ENCODE measurements around the gene CFAP97.

CFAP97 gene

GRCh38 chr4:185139736-185140135, 64.1 kb downstream of the CFAP97 start:
- TF ChIP-seq, protein P1, sequence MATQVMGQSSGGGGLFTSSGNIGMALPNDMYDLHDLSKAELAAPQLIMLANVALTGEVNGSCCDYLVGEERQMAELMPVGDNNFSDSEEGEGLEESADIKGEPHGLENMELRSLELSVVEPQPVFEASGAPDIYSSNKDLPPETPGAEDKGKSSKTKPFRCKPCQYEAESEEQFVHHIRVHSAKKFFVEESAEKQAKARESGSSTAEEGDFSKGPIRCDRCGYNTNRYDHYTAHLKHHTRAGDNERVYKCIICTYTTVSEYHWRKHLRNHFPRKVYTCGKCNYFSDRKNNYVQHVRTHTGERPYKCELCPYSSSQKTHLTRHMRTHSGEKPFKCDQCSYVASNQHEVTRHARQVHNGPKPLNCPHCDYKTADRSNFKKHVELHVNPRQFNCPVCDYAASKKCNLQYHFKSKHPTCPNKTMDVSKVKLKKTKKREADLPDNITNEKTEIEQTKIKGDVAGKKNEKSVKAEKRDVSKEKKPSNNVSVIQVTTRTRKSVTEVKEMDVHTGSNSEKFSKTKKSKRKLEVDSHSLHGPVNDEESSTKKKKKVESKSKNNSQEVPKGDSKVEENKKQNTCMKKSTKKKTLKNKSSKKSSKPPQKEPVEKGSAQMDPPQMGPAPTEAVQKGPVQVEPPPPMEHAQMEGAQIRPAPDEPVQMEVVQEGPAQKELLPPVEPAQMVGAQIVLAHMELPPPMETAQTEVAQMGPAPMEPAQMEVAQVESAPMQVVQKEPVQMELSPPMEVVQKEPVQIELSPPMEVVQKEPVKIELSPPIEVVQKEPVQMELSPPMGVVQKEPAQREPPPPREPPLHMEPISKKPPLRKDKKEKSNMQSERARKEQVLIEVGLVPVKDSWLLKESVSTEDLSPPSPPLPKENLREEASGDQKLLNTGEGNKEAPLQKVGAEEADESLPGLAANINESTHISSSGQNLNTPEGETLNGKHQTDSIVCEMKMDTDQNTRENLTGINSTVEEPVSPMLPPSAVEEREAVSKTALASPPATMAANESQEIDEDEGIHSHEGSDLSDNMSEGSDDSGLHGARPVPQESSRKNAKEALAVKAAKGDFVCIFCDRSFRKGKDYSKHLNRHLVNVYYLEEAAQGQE (IDR thresholded peaks at IDR 0.05; ENCODE audit: insufficient read depth in 1 of 2, low read depth in 2 of 2, low read length in 2 of 2), result no peak
- TF ChIP-seq SIN3A (IDR thresholded peaks at IDR 0.05; ENCODE audit: borderline replicate concordance, insufficient read depth, low read length) (no peak), FOXP2 (optimal IDR thresholded peaks at IDR 0.05; ENCODE audit: borderline replicate concordance, extremely low read depth, extremely low read length, insufficient read depth) (no peak), POLR2AphosphoS5 (IDR thresholded peaks at IDR 0.05; ENCODE audit: low read depth, low read length) (no peak), TAF1 (IDR thresholded peaks at IDR 0.05; ENCODE audit: borderline replicate concordance, insufficient read depth, low read length) (no peak)

DNA sequence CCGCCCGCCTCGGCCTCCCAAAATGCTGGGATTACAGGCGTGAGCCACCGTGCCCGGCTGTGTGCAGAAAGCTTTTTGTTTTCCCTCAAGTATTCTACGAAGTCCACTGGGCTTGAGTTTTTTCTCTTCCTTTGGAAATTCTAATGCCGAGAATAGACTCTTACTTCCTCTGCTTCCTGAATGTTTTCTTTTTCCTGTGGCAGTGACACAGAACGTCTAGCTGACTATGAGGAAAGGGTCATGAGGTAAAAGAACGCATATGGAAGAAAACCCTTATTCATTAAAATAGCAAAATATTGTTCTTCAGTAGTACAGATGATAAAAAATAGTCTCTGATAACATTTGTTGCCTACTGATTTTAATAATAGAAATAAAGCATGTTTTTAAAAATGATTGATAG, 65.6 kb downstream of the CFAP97 start:
- TF ChIP-seq FOXP2 (optimal IDR thresholded peaks at IDR 0.05; ENCODE audit: borderline replicate concordance, extremely low read depth, extremely low read length, insufficient read depth), result no peak
- TF ChIP-seq SIN3A (IDR thresholded peaks at IDR 0.05; ENCODE audit: borderline replicate concordance, insufficient read depth, low read length), result no peak
- no peak for TF ChIP-seq POLR2AphosphoS5 (IDR thresholded peaks at IDR 0.05; ENCODE audit: low read depth, low read length)
- TF ChIP-seq, protein P1 (IDR thresholded peaks at IDR 0.05; ENCODE audit: insufficient read depth in 1 of 2, low read depth in 2 of 2, low read length in 2 of 2), result no peak
- no peak for TF ChIP-seq TAF1 (IDR thresholded peaks at IDR 0.05; ENCODE audit: borderline replicate concordance, insufficient read depth, low read length)

GRCh38 chr4:185137233-185137925, 66.4 kb downstream of the CFAP97 start:
- TF ChIP-seq FOXP2 (optimal IDR thresholded peaks at IDR 0.05; ENCODE audit: borderline replicate concordance, extremely low read depth, extremely low read length, insufficient read depth) (no peak), POLR2AphosphoS5 (IDR thresholded peaks at IDR 0.05; ENCODE audit: low read depth, low read length) (no peak), TAF1 (IDR thresholded peaks at IDR 0.05; ENCODE audit: borderline replicate concordance, insufficient read depth, low read length) (no peak), SIN3A (IDR thresholded peaks at IDR 0.05; ENCODE audit: borderline replicate concordance, insufficient read depth, low read length) (no peak)
- TF ChIP-seq, protein P1 (IDR thresholded peaks at IDR 0.05; ENCODE audit: insufficient read depth in 1 of 2, low read depth in 2 of 2, low read length in 2 of 2), result no peak

DNA sequence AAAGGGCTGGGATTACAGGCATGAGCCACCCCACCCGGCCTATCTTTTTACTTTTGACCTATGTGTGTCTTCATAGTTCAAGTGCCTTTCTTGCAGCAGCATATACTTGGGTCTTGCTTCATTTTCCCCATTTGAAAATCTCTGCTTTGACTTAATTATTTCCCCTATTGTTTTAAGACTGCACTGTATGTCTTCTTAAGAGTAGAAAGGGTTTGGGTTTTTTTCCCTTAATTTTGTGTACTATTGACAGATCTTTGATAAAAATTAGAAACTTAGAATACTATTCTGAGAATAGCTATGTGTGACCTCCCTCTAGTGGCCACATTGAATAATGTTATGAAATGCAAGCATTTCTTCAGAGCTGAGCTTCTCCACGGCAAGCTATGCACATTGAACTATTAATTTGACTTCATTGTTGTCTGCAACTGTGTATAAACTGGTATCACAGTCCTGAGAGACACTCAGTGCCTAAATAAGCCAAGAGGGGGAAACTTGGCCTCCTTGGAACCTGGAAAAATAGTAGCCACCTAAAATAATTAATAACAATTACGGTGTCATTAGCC, 69.4 kb downstream of the CFAP97 start:
- TF ChIP-seq POLR2AphosphoS5 (IDR thresholded peaks at IDR 0.05; ENCODE audit: low read depth, low read length) (no peak), SIN3A (IDR thresholded peaks at IDR 0.05; ENCODE audit: borderline replicate concordance, insufficient read depth, low read length) (no peak), FOXP2 (optimal IDR thresholded peaks at IDR 0.05; ENCODE audit: borderline replicate concordance, extremely low read depth, extremely low read length, insufficient read depth) (no peak), TAF1 (IDR thresholded peaks at IDR 0.05; ENCODE audit: borderline replicate concordance, insufficient read depth, low read length) (no peak)
- TF ChIP-seq, protein P1 (IDR thresholded peaks at IDR 0.05; ENCODE audit: insufficient read depth in 1 of 2, low read depth in 2 of 2, low read length in 2 of 2), result no peak
